Renal cortex interstitium (tissue), 11 donors: ENCODE results near the gene ADD2. TPM values are rescaled to one million over a fixed set of nuclear protein-coding genes. Genes with fewer than 3 reads are reported as not detected.

Experiments used
- DNase-seq, 11 donors: peaks; one replicate each; pipeline ENCODE4 v3.0.0-alpha.2; 2013; ENCODE audit warnings: low read depth in 9 of 11, low spot score in 4 of 11; ENCODE audit errors: extremely low read depth in 1 of 11
- polyA plus RNA-seq, 3 donors: library from polyadenylated mRNA; unstranded; fragments of 120-200 nt; gene quantifications; one replicate each; pipeline ENCODE4 v1.2.1, GENCODE V29; 2013; ENCODE audit not compliant: insufficient read length in 3 of 3

Gene ADD2
- polyA plus RNA-seq, 3 donors = 6.0 to 8.3 (median 6.2) TPM

DNA sequence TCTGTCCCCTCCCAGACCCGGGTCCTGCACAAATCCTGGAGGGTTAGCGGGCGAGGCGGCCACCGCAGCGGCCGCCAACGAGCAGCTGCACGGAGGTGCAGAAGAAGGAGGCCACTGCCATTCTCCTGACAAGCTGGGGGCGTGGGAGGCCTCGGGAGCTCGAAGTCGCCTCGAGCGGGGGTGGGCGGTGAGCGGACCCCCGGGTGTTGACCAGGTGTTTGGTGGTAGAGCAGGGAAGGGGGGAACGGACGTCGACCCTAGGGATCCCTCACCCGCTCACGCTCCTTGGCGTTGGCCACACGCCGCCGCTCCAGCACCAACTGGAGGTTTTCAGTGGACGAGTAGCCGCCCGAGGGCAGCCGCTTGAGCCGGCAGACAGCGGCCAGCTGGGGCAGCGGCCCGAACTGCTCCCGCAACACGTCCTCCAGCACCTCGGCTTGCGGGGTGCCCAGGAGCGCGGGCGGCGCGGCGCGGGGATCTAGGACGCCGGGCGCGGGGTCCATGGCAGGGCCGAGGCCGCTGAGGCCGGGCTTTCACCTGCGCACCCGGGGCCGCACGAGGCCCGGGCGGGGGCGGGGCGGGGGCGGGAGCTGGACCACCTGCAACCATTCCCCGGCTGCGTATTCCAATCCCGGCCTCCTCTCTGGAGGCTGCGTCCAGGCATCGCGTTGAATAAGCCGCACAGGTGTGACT, 22.3 kb upstream of the ADD2 start, which contains the start of gene FIGLA:
Gene FIGLA, minus strand, starts transcription at position 508 of the 693 bp plus-strand sequence. Its CDS starts 5 bp downstream, at position 503.
- no peak for DNase-seq

DNA sequence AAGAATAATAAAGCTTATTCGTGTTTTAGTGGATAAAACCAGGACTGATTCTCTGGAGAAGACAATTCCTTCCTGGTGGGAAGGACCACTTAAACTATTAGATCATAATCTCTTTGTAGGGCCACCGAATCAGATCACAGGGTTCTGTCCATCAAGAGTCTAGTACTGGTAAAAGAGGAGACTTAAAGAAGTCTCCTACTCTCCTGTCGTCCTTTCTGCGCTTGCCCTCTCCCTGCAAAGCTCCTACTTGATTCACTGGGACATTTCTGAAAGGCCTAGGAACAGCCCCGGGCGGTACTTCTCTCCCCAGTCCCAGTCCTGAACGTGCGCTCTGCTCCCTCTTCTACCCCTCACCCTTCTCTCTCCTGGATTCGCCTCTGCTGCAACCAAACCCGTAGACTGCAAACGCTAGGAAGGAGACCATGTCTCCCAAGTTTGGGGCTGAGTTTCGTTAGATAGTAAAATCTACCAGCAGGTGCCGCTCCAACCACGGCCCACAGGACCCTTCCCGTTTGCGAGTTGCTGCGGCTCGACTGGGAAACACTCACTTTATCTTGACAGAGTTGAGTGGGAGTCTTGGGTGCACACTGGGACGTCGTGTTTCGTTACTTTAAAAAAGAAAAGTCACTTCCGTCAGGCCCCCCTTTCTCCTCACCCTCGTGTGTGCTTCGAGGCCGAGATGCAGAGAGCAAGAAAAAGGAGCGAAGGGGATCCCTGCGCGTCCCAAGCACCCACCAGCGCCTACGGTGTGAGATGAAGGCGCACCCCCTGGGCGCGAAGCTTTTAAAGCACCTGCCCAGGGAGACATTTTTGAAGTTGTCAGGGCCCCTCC, 21.5 kb upstream of the ADD2 start:
- peak in 6 of 11 donors; percentile 50 to 68 (median 62) for DNase-seq

DNA sequence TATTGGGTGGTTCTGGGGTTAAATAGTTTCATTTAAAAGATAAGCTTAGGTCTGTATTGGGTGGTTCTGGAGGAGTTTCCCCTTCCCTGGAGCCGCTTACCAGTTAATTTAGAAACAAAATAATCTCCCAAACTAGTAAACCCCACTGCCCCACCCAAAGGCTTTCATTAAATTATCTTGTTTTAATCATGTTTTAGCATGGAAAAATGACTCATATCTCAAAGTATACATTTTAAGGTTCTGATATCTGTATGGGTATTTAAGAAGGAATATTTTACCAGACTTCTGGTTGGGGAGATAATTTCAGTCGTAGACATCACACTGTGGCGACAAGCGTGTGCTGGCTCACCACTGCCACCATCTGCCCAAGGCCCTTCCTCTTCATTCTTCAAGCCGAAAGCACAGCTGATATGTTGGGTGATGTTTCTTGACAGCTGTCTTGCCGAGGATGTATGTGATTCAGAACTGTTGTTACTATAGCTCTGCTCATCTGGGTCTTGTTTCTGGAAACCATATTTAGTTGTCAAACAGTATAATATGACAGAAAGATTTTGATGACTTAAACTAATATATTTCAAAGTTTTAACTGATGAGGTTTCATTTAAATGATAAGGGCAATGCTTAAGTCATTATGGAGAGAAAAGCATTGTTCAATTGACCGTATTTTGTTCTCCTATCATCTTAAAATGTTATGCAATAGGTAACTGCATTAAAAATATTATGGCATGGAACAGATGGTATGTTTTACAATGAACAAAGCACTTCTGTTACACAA, 17.3 kb upstream of the ADD2 start:
- no peak for DNase-seq

DNA sequence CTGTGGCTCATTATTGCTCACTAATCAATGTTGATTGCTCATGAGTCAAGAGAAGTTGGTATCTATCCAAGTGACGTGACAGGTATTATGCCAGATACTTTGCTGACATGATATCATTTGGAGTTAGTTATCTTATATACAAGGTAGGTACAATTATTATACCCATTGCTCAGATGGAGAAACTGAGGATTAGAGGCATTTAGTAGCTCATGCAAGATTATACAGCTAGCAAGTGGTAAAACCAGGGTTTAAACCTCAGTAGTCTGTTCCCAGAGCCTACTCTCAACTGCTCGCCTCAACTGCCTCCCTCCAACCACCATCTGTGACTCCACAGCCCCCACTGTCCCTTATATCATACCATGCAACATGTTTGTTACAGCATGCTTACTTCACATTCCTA, 16.3 kb upstream of the ADD2 start:
- DNase-seq = no peak

DNA sequence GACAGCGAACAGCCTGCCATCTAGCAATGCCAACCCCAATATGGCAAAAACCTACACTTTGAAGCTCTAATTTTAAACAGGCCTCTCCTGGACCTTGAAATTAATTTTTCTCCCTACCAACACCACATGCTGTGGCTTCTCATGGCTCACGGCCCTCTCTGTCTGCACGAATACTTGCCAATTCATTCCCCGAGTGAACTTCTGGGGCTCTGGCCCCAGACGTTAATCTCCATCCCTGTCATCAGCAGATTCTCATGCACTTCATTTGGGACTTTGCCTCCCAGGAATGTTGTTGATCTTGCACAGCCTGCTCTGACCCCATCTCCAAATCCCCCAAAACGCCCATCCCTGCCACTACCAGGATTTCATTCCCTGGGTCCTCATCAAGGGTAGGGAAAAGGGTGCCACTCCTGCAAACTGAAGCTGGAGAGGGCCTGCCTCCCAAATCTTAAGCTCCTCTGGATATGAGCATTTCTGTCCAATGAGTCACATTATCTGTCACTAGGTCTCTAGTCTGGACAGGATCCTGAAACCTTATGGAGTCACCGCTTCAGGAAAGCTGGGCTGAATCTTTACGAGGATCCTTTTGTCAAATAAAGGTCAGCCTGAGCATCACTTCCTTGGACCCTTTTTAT, 12.0 kb upstream of the ADD2 start:
- no peak for DNase-seq

DNA sequence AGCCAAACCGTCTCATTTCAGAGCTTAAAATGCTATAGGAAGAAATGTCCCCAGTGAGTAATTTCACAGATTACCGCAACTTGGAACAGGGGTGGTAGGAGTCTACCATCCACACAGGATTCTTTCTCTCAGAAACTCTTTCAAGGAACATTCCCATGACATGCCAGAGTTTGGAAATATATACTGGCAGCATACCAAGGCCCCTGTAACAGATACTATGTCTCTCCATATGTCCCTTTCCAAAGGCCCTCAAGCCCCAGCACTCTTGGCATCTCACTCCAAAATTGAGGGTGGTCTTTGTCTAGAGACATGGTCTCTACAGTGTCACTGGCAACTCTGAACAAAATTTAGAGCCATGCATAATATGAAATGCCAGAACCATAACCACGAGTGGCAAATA, 11.5 kb upstream of the ADD2 start:
- DNase-seq = no peak

DNA sequence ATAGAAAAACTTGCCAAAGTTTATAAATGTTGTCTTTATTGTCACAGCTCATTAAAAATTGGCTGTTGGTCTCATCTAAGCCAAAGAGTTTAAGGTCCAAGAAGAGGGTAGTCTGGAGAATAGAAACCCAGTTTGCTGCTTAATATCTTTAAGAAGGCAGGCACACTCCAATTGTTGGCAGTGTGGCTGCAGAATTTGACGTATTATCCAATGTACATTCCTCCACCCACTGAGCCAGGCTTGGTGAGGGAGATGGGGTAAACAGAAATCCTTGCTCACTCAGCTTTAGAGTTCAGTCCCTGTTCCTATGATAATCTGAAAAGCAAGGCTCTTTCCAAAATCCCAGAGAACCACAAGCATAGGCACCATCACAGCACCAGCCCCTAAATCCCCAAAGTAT, 10.7 kb upstream of the ADD2 start:
- DNase-seq = no peak

DNA sequence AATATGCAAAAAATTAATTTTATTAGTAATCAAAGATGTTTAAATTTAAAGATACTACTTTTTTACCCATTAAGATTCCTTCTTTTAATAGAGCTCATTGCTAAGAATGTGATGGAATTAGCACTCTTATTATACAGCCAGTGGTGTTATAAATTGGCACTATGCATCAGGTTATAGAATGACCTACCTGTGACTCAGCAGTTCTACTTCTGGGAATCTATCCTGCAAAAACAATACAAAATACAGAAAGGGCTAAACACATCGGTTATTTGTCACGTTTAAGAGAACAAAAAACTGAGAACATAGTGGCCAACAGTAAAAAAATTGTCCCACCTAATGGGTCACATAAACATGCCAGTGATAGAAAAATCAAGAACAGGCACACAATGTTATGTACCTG, 9.4 kb upstream of the ADD2 start:
- no peak for DNase-seq

DNA sequence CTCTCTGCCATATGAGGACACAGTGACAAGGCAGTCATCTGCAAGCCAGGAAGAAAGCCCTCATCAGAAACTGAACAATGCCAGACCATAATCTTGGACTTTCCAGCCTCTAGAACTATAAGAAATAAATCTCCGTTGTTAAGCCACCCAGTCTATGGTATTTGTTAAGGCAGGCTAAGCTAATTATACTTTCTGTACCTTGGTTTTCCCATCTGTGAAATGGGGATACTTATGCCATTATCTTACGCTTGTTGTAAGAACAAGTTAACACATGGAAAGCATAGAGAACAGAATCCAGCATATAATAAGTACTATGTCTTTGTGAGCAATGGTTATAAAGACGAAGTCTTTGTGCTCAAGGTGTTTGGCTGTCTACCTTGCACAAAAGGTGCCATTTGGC, 8.3 kb upstream of the ADD2 start:
- no peak for DNase-seq

DNA sequence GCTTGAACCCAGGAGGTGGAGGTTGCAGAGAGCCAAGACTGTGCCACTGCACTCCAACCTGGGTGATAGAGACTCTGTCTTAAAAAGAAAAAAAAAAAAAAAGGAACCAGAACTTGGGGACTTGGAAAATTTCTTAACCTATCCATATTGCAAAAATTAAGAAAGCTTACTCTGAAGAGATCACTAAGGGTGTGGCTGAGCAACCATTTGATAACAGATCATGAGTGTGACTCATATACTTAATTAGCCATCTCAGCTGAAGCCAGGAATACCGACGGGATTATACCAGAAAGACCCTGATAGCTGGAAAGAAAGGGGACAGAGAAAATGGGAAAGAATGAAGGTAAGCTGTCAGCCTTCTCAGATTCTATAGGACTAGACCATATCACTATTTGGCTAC, 7.1 kb upstream of the ADD2 start:
- no peak for DNase-seq

DNA sequence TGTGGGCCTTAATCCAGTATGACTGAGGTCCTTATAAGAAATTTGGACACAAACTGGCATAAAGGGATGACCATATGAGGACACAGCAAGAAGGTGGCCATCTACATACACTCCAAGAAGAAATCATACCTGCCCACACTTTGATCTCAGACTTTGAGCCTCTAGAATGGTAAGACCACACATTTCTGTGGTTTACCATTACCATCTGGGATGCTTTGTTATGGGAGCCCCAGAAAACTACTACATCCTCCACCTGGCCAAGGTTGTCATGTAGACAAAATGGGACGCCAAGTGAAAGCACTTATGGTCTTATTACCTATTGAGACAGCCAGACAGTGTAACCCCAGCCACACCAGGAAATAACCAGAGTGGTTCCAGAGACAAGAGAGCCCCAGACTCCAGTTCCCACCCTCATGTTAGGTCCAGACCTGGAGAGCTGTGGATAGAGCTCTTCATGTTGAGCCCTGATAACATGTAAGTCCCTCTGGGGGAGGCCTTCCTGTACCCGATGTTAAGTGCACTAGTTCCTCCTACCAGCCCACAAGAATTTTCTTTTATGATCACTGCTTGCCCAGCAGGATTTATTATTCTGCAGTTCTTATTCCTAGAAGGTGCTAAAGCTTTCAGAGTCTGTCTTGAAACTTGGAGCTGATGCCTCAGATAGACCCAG, 4.6 kb upstream of the ADD2 start:
- DNase-seq = no peak

DNA sequence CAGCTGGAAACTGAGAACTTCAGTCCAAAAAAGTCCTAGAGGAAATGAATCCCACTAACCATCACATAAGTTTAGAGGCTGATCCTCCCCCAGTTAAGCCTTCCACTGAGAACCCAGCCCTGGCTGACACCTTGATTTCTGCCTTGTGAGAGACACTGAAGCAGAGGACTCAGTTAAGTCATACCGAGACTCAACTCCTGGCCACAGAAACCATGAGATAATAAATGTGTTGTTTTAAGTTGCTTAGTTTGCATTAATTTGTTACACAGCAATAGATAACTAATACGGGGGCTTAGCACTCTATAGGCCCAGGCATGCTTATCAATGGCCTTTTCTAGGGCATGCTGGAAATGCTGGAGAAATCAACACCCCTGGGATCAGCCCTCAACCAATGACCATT, 3.4 kb upstream of the ADD2 start:
- no peak for DNase-seq

DNA sequence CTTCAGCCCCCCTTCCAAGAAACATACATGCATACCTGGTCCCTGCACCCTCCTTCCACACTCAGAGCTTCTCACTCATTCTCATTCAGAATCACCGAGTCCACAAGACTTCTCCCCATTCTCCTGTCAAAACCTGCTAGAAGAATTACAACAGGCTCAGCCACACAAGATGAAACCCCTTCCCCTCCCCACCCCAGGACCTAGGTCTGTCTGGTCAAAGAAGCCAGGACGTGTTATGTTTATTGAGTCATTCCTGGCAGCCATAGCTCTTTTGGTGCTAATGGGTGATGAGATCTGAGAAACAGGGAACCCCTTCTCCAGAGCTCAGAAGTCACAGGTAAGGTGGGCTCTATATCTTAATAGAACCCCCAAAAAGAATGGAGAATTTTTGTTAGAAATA, 1.4 kb upstream of the ADD2 start:
- DNase-seq = no peak

DNA sequence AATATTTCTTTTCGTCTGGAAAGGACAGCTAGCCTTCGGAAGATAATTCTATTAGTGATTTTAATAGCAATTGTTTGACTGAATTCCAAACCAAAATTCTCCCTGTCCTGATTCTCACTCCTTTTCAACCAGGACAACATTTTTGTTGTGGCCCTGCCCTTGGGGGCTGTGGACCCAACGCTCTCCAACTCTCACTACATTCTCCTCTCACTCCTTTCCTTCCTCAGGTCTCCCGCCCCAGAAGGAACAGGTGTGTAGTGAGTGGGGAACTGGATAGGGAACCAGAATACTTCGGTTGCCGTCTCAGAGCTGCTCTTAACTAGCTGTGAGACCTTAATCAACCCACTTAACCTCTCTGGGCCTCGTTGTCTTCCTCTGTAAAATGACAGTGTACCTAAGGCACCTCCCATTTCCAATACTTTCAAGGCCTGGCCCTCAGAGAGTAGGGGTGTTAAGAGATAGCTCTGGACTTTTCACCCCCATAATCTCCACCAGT, 638 bp upstream of the ADD2 start:
- DNase-seq = no peak

DNA sequence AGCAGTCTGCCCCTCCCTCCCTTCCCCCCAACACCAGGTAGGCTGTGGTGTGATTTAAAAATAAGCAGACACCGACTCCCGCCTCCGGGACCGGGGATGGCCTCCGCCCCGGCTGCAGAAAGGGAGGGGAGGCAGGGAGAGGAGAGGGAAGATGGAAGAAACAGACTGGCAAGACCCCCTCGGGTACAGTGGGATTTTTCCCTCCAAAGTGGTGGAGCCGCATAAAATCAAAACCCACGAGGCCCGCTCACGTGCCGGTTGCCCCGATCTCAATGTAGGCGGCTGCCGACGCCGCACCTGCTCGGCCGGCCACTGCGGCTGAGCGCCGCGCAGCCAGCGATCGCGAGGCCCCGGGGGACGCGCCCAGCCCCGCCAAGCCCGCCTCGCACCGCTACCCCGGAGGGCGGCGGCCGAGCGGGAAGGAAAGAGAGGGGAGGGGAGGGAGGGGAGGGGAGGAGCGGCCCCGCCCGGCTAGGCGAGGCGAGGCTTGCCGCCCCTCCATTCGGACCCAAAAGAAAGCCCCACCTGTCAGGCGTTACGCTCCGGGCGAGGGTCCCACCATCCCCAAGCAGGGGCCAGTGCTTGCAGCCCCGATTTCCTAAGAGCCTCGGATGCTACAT, 811 bp downstream of the ADD2 start:
- DNase-seq = peak in 1 of 11 donors; percentile 33

DNA sequence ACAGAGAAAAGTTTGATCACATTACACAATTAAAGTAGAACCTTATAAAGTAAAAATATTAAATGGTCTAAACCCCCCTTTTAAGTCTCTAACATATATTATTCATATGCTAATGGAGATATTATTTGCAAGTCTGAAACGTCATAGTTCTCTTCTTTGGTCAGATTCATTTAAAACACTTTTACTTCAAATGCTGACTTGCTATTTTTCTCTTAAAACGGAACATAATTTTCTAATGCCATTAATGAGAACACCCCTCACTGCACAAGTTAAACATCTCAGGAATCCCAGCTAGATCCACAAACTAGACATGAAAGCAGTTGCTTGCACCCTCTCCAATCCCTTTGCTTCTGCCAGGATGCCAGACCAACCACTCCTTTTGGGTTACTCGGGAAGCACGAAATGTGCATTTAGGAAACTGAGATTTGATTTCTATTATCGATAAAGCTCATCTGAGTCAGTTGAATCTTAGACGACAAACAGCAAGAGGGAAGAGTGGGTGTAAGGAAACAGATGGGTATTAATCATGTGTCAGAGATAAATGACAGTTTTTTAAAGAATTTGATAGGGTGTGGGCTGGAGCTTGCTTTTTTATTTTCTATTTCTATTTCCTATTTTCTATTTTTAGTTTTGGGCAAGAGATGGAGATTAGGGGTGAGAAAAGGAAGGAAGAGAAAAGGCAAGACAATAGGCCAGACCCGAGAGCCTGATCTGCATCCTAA, 1.5 kb downstream of the ADD2 start:
- no peak for DNase-seq

DNA sequence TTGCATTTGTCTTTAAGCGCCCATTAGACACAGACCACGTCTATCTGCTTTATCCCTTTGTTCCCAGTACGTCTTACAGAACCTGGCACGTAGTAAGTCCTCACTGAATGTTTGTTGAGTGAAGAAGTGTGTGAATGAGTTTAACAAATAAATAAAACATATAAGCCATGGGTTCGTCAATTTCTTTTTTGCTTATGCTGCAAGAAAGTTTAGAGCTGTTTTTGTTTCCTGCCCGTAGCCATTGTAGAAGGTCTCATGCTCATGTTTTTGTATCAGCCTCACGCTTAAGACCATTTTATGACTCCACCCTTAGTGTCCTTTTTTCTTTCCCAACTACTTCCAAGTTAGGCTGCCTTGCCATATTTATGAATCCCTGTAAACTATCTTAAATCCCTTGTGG, 2.5 kb downstream of the ADD2 start:
- no peak for DNase-seq

DNA sequence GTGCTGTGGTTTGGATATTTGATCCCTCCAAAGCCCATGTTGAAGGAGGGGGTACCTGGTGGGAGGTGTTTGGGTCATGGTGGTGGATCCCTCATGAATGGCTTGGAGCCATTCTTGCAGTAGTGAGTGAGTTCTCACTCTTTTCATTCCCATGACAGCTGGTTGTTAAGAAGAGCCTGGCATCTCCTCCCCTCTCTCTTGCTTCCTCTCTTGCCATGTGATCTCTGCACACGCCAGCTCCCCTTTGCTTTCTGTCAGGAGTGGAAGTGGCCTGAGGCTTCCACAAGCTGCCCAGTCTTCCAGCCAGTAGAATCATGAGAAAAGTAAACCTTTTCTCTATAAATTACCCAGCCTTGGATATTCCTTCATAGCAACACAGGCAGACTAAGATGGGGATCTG, 8.6 kb downstream of the ADD2 start:
- DNase-seq = no peak
